Glutamatergic neuron (in vitro differentiated cells): ENCODE data around the gene TMEM234. TPM values are rescaled to one million over a fixed set of nuclear protein-coding genes. Genes with fewer than 3 reads are reported as not detected.

Experiments
- DNase-seq: peaks from one replicate; pipeline ENCODE4 v3.0.0; 2022
- H3K27ac Mint-ChIP-seq: one replicate; pipeline ENCODE4 v1.8.0; 2020; ENCODE audit warnings: mild to moderate bottlenecking, mixed read lengths, inconsistent platforms; ENCODE audit not compliant: unreplicated experiment
- H3K27me3 Mint-ChIP-seq: one replicate; pipeline ENCODE4 v1.8.0; 2020; ENCODE audit warnings: mild to moderate bottlenecking, moderate library complexity, mixed read lengths, inconsistent platforms; ENCODE audit not compliant: unreplicated experiment
- H3K36me3 Mint-ChIP-seq: one replicate; pipeline ENCODE4 v1.8.0; 2020; ENCODE audit warnings: mild to moderate bottlenecking, mixed read lengths, inconsistent platforms; ENCODE audit not compliant: unreplicated experiment
- H3K4me1 Mint-ChIP-seq: one replicate; pipeline ENCODE4 v1.8.0; 2020; ENCODE audit warnings: mild to moderate bottlenecking, low read depth, mixed read lengths, inconsistent platforms; ENCODE audit not compliant: unreplicated experiment
- H3K4me3 Mint-ChIP-seq: one replicate; pipeline ENCODE4 v1.8.0; 2020; ENCODE audit warnings: mild to moderate bottlenecking, mixed read lengths, inconsistent platforms; ENCODE audit not compliant: unreplicated experiment
- H3K9me3 Mint-ChIP-seq: one replicate; pipeline ENCODE4 v1.8.0; 2020; ENCODE audit warnings: mild to moderate bottlenecking, moderate library complexity, mixed read lengths, inconsistent platforms; ENCODE audit not compliant: unreplicated experiment
- total RNA-seq: library from RNA; stranded (reverse); fragmentation: NEBNext Ultra II Directional; extraction: Animal tissue kit (Norgen Biotek cat#: 25700); gene quantifications from one replicate; pipeline ENCODE4 v1.2.1, GENCODE V29; 2021; ENCODE audit not compliant: unreplicated experiment
- TF ChIP-seq, protein P1 (sequence below): fragments of 200-600 bp; sonication (generic); IDR thresholded peaks from one replicate; pipeline ENCODE4 v1.5.0; 2021; ENCODE audit not compliant: partially characterized antibody, unreplicated experiment

TMEM234 gene
- total RNA-seq, 1 donor from 2014 or later = 21.8 TPM

DNA sequence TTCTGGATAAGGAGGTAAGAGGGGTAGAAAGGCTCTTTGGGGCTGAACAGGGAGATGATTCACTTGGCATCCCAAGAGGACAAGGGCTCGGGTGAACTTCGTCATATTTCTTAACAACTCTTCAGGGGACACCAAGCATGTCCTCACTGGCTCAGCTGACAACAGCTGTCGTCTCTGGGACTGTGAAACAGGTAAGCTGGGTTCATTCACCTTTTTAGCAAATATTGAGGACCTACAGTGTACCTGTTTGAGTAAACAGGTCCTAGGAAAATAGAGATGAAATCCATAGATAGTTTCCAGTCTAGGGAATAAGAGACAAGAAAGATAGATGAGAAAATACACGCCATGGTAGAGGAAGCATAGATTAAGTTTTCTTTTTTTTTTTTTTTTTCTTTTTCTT lies 2.1 kb upstream of the TMEM234 start:
- H3K27ac Mint-ChIP-seq = no peak overlapping the region

DNA sequence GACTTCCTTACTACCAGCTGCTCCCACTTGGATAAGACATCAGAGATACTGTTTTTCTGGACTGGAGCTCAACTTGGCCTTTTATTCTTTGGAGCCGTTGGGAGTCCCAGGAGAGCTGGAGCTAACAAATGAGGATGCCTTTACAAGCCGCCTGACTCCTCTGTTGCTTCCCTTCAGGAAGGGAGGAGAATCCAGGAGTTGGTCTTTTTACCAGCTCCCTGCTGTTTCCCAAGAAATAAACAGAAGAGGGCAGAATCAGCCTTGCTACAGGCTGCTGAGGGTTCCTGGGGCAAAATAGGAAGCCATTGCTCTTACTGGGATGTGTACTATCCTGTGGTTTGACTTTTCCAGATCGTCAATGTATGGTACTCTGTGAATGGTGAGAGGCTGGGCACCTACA lies 1.5 kb upstream of the TMEM234 start:
- DNase-seq = no peak
- H3K4me3 Mint-ChIP-seq = peak overlapping the region; percentile 97
- H3K27me3 Mint-ChIP-seq = peaks cover 2% of the 10 kb centered on the region
- peaks cover 2% of the 10 kb centered on the region for H3K4me1 Mint-ChIP-seq
- no peak overlapping the region for H3K27ac Mint-ChIP-seq
- TF ChIP-seq, protein P1, sequence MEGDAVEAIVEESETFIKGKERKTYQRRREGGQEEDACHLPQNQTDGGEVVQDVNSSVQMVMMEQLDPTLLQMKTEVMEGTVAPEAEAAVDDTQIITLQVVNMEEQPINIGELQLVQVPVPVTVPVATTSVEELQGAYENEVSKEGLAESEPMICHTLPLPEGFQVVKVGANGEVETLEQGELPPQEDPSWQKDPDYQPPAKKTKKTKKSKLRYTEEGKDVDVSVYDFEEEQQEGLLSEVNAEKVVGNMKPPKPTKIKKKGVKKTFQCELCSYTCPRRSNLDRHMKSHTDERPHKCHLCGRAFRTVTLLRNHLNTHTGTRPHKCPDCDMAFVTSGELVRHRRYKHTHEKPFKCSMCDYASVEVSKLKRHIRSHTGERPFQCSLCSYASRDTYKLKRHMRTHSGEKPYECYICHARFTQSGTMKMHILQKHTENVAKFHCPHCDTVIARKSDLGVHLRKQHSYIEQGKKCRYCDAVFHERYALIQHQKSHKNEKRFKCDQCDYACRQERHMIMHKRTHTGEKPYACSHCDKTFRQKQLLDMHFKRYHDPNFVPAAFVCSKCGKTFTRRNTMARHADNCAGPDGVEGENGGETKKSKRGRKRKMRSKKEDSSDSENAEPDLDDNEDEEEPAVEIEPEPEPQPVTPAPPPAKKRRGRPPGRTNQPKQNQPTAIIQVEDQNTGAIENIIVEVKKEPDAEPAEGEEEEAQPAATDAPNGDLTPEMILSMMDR = no peak
- H3K9me3 Mint-ChIP-seq = peaks cover 4% of the 10 kb centered on the region
- H3K36me3 Mint-ChIP-seq = no peaks in the 10 kb centered on the region

More for the DNA sequence above, 2.1 kb upstream of the TMEM234 start:
- Mint-ChIP-seq H3K4me3 (no peak overlapping the region), H3K36me3 (no peaks in the 10 kb centered on the region), H3K27me3 (peaks cover 2% of the 10 kb centered on the region), H3K4me1 (peaks cover 2% of the 10 kb centered on the region), H3K9me3 (peaks cover 4% of the 10 kb centered on the region)
- DNase-seq = no peak
- TF ChIP-seq, protein P1 = no peak

DNA sequence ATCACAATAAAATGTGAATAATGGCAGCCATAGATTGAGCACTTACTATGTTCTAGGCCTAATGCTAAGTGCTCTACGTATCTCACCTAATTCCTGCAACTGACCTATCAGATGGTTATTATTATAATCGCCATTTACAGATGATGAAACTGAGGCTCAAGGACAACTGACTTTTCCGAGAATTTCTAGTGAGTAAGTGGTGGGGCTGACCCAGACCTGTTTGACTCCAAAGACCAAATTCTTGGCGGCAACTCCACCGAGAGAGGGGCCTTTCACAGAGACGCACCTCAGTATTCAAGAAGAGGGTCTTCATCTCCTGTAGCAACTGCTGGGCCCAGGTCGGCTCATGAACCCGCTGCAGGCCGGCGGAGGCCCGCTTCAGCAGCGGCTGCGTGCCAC lies 573 bp downstream of the TMEM234 start:
- DNase-seq = no peak
- H3K27me3 Mint-ChIP-seq = peaks cover 2% of the 10 kb centered on the region
- TF ChIP-seq, protein P1 = no peak

DNA sequence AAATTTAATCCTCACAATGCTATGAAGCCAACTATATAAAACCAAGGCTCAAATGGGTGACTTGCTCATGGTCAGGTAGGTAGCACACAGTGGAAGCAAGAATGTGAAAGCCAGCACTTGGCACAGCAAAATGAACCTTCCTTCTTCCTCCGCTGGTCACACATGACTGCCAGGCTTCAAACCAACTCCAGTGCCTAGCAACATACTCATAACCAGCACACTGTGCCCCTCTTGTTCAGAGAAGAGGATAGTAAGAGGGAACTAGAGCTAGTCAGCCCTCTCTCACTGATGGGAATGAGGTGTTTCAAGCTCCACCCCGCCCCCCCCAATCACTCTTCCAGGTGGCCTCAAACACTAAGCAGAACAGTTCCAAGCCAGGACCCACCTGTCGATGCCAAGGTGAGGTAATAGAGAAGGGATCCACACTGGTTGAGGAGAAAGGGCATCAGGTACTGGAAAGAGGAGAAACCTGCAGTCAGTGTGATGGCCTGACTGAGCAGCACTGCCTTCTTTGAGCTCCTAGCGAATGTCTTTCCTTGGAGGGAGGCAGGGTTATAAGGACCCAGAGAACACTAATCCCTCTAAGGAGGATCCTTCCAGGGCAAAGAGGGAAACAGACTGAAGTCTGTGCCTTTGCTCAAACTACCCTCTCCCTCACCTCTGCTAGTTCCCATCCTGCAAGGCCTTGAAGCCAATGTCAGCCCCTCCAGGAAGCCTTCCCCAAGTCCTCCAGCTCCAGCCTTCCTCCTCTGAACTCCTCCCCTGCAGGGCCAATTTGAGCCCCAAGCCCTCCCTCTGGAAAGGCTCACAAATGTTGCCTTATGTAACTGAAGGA lies 1.2 kb downstream of the TMEM234 start:
- peaks cover 7% of the 10 kb centered on the region for H3K36me3 Mint-ChIP-seq
- peaks cover 4% of the 10 kb centered on the region for H3K9me3 Mint-ChIP-seq
- H3K4me3 Mint-ChIP-seq = peak overlapping the region; percentile 97
- no peak for DNase-seq
- H3K27me3 Mint-ChIP-seq = peaks cover 4% of the 10 kb centered on the region
- H3K27ac Mint-ChIP-seq = no peak overlapping the region
- TF ChIP-seq, protein P1 = no peak
- peaks cover 2% of the 10 kb centered on the region for H3K4me1 Mint-ChIP-seq

More for the DNA sequence above, 573 bp downstream of the TMEM234 start:
- peak overlapping the region; percentile 97 for H3K4me3 Mint-ChIP-seq
- peaks cover 2% of the 10 kb centered on the region for H3K4me1 Mint-ChIP-seq
- H3K9me3 Mint-ChIP-seq = peaks cover 4% of the 10 kb centered on the region
- peaks cover 7% of the 10 kb centered on the region for H3K36me3 Mint-ChIP-seq
- H3K27ac Mint-ChIP-seq = peak overlapping the region; percentile 83

DNA sequence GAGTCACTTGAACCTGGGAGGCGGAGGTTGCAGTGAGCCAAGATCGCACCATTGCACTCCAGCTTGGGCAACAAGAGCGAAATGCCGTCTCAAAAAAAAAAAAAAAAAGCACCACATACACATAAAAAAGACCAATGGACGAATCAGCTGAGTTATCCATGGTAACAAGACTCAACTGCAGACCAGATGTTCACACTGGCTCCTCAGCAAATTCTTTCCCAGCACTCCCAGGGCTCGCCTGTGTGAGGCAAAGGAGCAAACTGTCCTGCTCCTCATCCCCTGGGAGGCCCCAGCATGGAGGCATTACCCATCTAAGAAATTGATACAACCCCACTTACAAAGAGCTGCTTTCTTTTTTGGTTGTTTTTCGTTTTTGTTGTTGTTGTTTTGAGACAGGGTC lies 3.1 kb downstream of the TMEM234 start:
- H3K27me3 Mint-ChIP-seq = peaks cover 4% of the 10 kb centered on the region
- peaks cover 7% of the 10 kb centered on the region for H3K36me3 Mint-ChIP-seq
- TF ChIP-seq, protein P1 = no peak
- H3K27ac Mint-ChIP-seq = no peak overlapping the region
- no peak for DNase-seq
- no peak overlapping the region for H3K4me3 Mint-ChIP-seq
- peaks cover 2% of the 10 kb centered on the region for H3K4me1 Mint-ChIP-seq
- peaks cover 3% of the 10 kb centered on the region for H3K9me3 Mint-ChIP-seq
